Subcutaneous adipose tissue (tissue), 4 donors: ENCODE measurements around the gene METTL15. TPM values are rescaled to one million over a fixed set of nuclear protein-coding genes. Genes with fewer than 3 reads are reported as not detected.

Experiments used
- CTCF ChIP-seq: fragments of 450-650 bp; IDR thresholded peaks from one replicate; pipeline ENCODE4 v1.5.1; 2016; ENCODE audit warnings: low read depth, mild to moderate bottlenecking, control low read depth, antibody characterized with exemption, moderate library complexity
- total RNA-seq, 4 donors: library from RNA; depleted of rRNA; stranded (reverse); fragments of >200 nt; gene quantifications; one replicate each; pipeline ENCODE4 v1.1.0, GENCODE V29; 2016

The METTL15 gene
- total RNA-seq, 4 donors from 2014 or later: 10.7 to 12.8 (median 12.4) TPM

DNA sequence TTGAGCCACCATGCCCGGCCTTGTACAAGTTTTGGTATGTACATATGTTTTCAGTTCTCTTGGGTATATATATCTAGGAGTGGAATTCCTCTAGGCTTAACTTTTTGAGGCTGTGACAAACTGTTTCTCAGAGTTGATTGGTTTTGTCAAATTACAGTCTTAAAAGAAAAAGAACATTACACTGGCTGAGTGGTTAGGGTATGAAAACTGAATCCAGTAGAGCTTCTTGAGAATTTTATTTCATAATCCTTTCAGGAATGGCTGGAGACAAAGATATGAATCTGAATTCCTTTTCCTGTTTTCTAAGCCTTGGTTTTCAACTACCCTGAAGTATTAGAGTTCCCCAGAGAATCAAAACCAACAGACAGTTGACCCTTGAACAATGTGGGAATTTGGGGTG, 6.5 kb downstream of the METTL15 start:
- no peak for TF ChIP-seq CTCF

GRCh38 chr11:28117712-28118111, 9.5 kb downstream of the METTL15 start:
- TF ChIP-seq CTCF: no peak

GRCh38 chr11:28123151-28123581, 15.0 kb downstream of the METTL15 start:
- no peak for TF ChIP-seq CTCF

DNA sequence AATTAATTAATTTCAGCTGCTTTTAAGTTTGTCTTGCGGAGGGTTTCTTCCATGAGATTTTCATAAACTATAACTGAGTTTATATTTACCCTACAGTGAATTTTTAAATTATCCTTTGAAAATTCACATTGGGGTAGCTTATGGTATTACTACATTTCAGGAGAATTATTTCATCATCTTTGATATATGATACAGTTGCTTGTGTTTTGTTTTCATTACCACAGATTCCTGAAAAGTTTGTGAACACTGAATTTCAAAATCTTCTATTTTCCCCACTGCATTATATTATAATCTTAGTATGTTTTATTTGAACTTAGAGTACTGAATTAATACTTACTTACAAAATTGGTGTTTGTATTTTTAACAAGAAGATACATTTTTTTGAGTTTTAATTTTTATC, 24.4 kb downstream of the METTL15 start:
- no peak for TF ChIP-seq CTCF

- no peak for TF ChIP-seq CTCF
Measured at GRCh38 chr11:28133146-28133545, 25.0 kb downstream of the METTL15 start.

DNA sequence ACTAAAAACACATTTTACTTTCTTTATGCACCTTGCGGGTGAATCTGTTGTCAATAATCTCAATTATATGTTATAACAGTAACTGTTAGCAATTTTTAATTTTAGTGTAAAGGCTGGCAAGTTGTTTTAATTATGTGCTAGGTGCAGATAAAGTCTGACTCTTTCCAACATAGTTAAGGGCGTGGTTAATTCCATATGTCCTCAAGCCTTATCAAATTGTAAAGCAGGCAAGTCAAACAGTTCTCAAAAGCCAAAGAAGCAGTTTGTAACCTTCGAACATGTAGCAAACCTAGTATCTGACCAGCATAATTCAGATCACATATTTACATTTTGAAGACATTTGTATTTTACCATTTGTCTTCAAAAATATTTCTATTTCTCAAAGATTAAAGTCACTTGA, 29.2 kb downstream of the METTL15 start:
- no peak for TF ChIP-seq CTCF

GRCh38 chr11:28137832-28138231, 29.6 kb downstream of the METTL15 start:
- TF ChIP-seq CTCF: no peak
